SK-N-SH treated with all-trans-retinoic acid at 6 μM for 48 hours (cell line): ENCODE measurements around the gene CD244.

Source experiments
- ATAC-seq: fragments of 200-7000 bp; cut with Tn5 transposase; 3 replicates; pipeline ENCODE4 v1.9.1; 2020; ENCODE audit warnings: mild to moderate bottlenecking, moderate library complexity
- ARNTL ChIP-seq: fragments of 450-650 bp; formaldehyde crosslinking; IDR thresholded peaks from 2 replicates; pipeline ENCODE4 v1.5.0; 2020; ENCODE audit warnings: low read depth, mild to moderate bottlenecking, moderate library complexity, borderline replicate concordance
- BACH2 ChIP-seq: fragments of 250-450 bp; sonication (Bioruptor Pico); IDR thresholded peaks from 2 replicates; pipeline ENCODE4 v1.9.0; 2021; ENCODE audit warnings: mild to moderate bottlenecking, borderline replicate concordance
- ESRRG ChIP-seq: fragments of 250-450 bp; sonication (Bioruptor Pico); IDR thresholded peaks from 2 replicates; pipeline ENCODE4 v1.6.1; 2021; ENCODE audit warnings: mild to moderate bottlenecking
- GLIS3 ChIP-seq: fragments of 250-450 bp; sonication (Bioruptor Pico); IDR thresholded peaks from 2 replicates; pipeline ENCODE4 v1.5.0; 2020; ENCODE audit warnings: mild to moderate bottlenecking, moderate library complexity
- ISL1 ChIP-seq: fragments of 250-450 bp; sonication (Bioruptor Pico); IDR thresholded peaks from 2 replicates; pipeline ENCODE4 v2.1.2; 2022; ENCODE audit warnings: mild to moderate bottlenecking, moderate library complexity
- POU6F1 ChIP-seq: fragments of 250-450 bp; sonication (Bioruptor Pico); IDR thresholded peaks from 2 replicates; pipeline ENCODE4 v1.8.0; 2021; ENCODE audit warnings: low read depth, mild to moderate bottlenecking, moderate library complexity, borderline replicate concordance
- RARB ChIP-seq: fragments of 250-450 bp; sonication (Bioruptor Pico); IDR thresholded peaks from 2 replicates; pipeline ENCODE4 v1.8.0; 2021; ENCODE audit warnings: mild to moderate bottlenecking, moderate library complexity
- TCF4 ChIP-seq: fragments of 250-450 bp; sonication (Bioruptor Pico); IDR thresholded peaks from 2 replicates; pipeline ENCODE4 v1.8.0; 2021; ENCODE audit warnings: mild to moderate bottlenecking, moderate library complexity, borderline replicate concordance
- TOX ChIP-seq: fragments of 250-450 bp; sonication (Bioruptor Pico); IDR thresholded peaks from 2 replicates; pipeline ENCODE4 v1.8.0; 2021; ENCODE audit warnings: mild to moderate bottlenecking, moderate library complexity, borderline replicate concordance
- ZC3H10 ChIP-seq: fragments of 250-450 bp; sonication (Bioruptor Pico); IDR thresholded peaks from 2 replicates; pipeline ENCODE4 v1.5.1; 2021; ENCODE audit warnings: mild to moderate bottlenecking, moderate library complexity
- ZFP3 ChIP-seq: fragments of 250-450 bp; sonication (Bioruptor Pico); IDR thresholded peaks from 2 replicates; pipeline ENCODE4 v1.5.0; 2020; ENCODE audit warnings: mild to moderate bottlenecking, moderate library complexity
- ZNF565 ChIP-seq: fragments of 450-650 bp; formaldehyde crosslinking; conservative IDR thresholded peaks from 2 replicates; pipeline ENCODE4 v1.5.0; 2020; ENCODE audit warnings: low read depth, mild to moderate bottlenecking, moderate library complexity
- ZNF70 ChIP-seq: fragments of 450-650 bp; formaldehyde crosslinking; IDR thresholded peaks from 2 replicates; pipeline ENCODE4 v1.5.0; 2020; ENCODE audit warnings: mild to moderate bottlenecking, moderate library complexity
- ZNF8 ChIP-seq: fragments of 450-650 bp; formaldehyde crosslinking; IDR thresholded peaks from 2 replicates; pipeline ENCODE4 v1.5.0; 2020; ENCODE audit warnings: mild to moderate bottlenecking, moderate library complexity
- TF ChIP-seq, protein P1 (sequence below): fragments of 250-450 bp; sonication (Bioruptor Pico); IDR thresholded peaks from 2 replicates; pipeline ENCODE4 v1.5.0; 2020; ENCODE audit warnings: mild to moderate bottlenecking, moderate library complexity
- TF ChIP-seq, protein P2 (sequence below): fragments of 250-450 bp; sonication (Bioruptor Pico); IDR thresholded peaks from 2 replicates; pipeline ENCODE4 v1.8.0; 2020; ENCODE audit warnings: mild to moderate bottlenecking, moderate library complexity, borderline replicate concordance

The CD244 gene

DNA sequence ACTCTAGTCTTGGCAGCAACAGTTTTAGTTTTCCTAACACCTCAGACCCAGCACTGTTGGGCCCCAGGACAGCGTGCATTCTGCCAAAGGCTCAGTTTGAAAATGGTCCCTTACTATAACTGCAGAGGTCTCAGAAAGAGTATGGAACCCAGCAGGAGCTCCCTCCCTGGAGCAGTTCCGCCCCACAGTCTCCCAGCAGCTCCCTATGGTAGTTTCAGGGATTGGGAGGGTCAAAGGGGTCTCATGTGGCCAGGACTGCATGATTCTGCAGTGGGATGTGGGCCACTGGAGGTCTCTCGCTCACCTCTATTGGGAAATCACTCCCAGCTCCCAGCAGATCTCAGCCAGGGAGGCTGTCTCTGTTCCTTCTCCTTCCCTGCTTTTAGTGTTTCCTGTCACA lies 54.4 kb downstream of the CD244 start (continued):
- TF ChIP-seq, protein P1, sequence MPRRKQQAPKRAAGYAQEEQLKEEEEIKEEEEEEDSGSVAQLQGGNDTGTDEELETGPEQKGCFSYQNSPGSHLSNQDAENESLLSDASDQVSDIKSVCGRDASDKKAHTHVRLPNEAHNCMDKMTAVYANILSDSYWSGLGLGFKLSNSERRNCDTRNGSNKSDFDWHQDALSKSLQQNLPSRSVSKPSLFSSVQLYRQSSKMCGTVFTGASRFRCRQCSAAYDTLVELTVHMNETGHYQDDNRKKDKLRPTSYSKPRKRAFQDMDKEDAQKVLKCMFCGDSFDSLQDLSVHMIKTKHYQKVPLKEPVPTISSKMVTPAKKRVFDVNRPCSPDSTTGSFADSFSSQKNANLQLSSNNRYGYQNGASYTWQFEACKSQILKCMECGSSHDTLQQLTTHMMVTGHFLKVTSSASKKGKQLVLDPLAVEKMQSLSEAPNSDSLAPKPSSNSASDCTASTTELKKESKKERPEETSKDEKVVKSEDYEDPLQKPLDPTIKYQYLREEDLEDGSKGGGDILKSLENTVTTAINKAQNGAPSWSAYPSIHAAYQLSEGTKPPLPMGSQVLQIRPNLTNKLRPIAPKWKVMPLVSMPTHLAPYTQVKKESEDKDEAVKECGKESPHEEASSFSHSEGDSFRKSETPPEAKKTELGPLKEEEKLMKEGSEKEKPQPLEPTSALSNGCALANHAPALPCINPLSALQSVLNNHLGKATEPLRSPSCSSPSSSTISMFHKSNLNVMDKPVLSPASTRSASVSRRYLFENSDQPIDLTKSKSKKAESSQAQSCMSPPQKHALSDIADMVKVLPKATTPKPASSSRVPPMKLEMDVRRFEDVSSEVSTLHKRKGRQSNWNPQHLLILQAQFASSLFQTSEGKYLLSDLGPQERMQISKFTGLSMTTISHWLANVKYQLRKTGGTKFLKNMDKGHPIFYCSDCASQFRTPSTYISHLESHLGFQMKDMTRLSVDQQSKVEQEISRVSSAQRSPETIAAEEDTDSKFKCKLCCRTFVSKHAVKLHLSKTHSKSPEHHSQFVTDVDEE (CRISPR knock-in tag): no peak
- TF ChIP-seq ZC3H10 (CRISPR knock-in tag): no peak
- no peak for TF ChIP-seq BACH2 (CRISPR knock-in tag)
- TF ChIP-seq ESRRG (CRISPR knock-in tag): no peak

DNA sequence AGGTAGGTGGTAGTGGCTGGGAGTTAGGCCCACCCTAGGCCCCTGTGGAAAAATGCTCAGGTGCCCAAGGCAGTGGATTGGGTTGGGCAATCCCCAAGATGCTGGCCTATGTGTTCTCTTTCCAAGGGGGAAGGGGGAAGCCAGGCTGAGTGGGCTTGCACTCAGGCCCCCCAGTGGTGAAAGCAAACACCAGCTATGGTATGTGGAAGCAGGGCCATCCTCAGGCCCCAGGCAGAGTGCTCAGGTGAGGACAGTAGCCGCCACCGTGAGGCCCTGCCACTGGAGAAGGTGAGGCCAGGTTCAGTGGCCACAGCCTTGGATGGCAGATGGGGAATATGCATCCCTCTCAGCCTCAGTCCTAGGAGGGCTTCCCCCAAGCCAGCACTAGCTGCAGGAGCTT lies 54.9 kb downstream of the CD244 start:
- ATAC-seq: no peak
- TF ChIP-seq ZFP3: no peak
- TF ChIP-seq ZNF70 (CRISPR knock-in tag): no peak
- no peak for TF ChIP-seq ZNF8
- TF ChIP-seq TOX (CRISPR knock-in tag): no peak
- TF ChIP-seq, protein P2, sequence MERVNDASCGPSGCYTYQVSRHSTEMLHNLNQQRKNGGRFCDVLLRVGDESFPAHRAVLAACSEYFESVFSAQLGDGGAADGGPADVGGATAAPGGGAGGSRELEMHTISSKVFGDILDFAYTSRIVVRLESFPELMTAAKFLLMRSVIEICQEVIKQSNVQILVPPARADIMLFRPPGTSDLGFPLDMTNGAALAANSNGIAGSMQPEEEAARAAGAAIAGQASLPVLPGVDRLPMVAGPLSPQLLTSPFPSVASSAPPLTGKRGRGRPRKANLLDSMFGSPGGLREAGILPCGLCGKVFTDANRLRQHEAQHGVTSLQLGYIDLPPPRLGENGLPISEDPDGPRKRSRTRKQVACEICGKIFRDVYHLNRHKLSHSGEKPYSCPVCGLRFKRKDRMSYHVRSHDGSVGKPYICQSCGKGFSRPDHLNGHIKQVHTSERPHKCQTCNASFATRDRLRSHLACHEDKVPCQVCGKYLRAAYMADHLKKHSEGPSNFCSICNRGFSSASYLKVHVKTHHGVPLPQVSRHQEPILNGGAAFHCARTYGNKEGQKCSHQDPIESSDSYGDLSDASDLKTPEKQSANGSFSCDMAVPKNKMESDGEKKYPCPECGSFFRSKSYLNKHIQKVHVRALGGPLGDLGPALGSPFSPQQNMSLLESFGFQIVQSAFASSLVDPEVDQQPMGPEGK (CRISPR knock-in tag): no peak
- TF ChIP-seq ARNTL: no peak

DNA sequence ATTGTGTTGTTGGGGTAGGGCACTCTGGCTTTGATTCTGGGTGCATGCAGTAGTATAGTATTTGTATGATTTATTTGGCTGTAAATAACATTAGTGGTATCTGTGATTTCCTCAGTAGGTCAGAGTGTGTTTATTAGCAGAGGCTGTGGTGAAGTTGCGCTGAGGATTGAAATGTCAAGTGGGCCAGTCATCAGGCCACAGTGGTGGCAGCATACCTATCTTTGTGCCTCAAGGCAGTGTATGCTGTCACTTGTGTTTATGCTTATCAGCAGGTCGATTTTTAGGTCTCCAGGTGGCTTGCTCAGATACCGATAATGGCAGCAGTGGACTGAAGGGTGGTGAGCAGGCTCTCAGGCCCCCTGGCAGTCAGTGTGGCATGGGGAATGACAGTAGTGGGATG lies 55.4 kb downstream of the CD244 start:
- no peak for ATAC-seq
- TF ChIP-seq GLIS3 (CRISPR knock-in tag): no peak
- TF ChIP-seq ZNF565 (CRISPR knock-in tag): no peak
- TF ChIP-seq ZNF70 (CRISPR knock-in tag): no peak
- no peak for TF ChIP-seq ISL1 (CRISPR knock-in tag)
- TF ChIP-seq ESRRG (CRISPR knock-in tag): no peak
- no peak for TF ChIP-seq ZC3H10 (CRISPR knock-in tag)
- TF ChIP-seq BACH2 (CRISPR knock-in tag): no peak
- TF ChIP-seq, all 23 proteins: peak for 0

- TF ChIP-seq RARB: no peak
- TF ChIP-seq ESRRG (CRISPR knock-in tag): no peak
- TF ChIP-seq TCF4: no peak
- TF ChIP-seq ZNF70 (CRISPR knock-in tag): no peak
- TF ChIP-seq, protein P2 (CRISPR knock-in tag): no peak
- no peak for TF ChIP-seq POU6F1 (CRISPR knock-in tag)
- TF ChIP-seq ZC3H10 (CRISPR knock-in tag): no peak
- TF ChIP-seq, protein P1 (CRISPR knock-in tag): no peak
- no peak for TF ChIP-seq BACH2 (CRISPR knock-in tag)
- no peak for TF ChIP-seq ARNTL
- no peak for ATAC-seq
These were observed 55.9 kb downstream of the CD244 start for GRCh38 chr1:160806784-160807183.
